ENCODE measurements around the gene BOK. TPM values are rescaled to one million over a fixed set of nuclear protein-coding genes. Genes with fewer than 3 reads are reported as not detected.

BOK gene
- total and polyA plus RNA-seq, 2 of the 13 experiments (the other 11 are each of a cell fraction or from before 2014, with no cell fraction given): 35.5 to 39.2 TPM

DNA sequence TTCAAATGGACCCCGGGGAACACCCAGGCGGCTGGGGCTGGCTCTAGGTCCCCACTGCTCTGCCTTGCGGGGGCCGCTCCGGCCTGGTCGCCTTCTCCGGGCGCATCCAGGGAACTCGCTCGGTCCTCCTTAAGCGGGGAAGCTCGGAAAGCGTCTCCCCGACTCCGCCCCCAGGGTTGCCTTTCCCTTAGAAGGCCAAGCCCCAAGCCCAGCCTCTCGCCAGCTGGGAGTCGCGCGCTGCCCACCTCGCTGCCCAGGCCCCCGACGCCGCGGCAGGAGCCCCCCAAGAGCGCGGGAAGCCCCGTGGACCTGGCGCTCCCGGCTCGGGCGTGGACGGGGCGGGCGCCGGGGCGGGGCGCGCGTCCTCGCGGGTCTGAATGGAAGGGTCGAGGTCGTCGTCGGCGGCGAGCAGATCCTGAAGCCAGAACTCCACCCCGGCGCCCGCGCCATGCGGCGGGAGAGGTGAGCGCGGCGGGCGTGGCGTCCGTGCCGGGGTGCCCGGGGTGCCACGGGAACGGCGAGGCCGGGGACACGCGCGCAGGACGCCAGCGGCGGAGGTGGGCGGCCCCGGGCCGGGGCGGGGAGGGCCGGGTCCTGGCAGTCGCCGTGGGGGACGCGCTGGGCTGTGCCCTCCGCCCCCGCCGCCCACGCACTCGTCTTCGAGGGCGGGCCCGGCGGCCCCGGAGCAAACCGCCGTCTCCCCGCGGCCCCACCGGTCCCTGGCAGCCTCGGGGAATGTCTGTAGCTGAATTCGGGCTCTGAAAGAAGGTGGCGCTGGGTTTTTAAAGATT lies at the start of gene BOK (continued):
- TF ChIP-seq ZNF780A (CRISPR knock-in tag; IDR thresholded peaks at IDR 0.05) (no peak), ZNF768 (CRISPR knock-in tag; IDR thresholded peaks at IDR 0.05) (no peak), ZNF629 (CRISPR knock-in tag; conservative IDR thresholded peaks at IDR 0.05) (no peak), MYNN (CRISPR knock-in tag; IDR thresholded peaks at IDR 0.05; ENCODE audit: low read depth) (no peak), NFRKB (IDR thresholded peaks at IDR 0.05) (no peak), TGIF2 (CRISPR knock-in tag; IDR thresholded peaks at IDR 0.05) (no peak), SYNCRIP (IDR thresholded peaks at IDR 0.05; ENCODE audit: insufficient read depth, low read depth, low read length) (no peak), ZNF230 (CRISPR knock-in tag; IDR thresholded peaks at IDR 0.05) (no peak), ZNF547 (CRISPR knock-in tag; IDR thresholded peaks at IDR 0.05) (no peak)
- TF ChIP-seq, protein P1, sequence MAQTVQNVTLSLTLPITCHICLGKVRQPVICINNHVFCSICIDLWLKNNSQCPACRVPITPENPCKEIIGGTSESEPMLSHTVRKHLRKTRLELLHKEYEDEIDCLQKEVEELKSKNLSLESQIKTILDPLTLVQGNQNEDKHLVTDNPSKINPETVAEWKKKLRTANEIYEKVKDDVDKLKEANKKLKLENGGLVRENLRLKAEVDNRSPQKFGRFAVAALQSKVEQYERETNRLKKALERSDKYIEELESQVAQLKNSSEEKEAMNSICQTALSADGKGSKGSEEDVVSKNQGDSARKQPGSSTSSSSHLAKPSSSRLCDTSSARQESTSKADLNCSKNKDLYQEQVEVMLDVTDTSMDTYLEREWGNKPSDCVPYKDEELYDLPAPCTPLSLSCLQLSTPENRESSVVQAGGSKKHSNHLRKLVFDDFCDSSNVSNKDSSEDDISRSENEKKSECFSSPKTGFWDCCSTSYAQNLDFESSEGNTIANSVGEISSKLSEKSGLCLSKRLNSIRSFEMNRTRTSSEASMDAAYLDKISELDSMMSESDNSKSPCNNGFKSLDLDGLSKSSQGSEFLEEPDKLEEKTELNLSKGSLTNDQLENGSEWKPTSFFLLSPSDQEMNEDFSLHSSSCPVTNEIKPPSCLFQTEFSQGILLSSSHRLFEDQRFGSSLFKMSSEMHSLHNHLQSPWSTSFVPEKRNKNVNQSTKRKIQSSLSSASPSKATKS (CRISPR knock-in tag; IDR thresholded peaks at IDR 0.05): no peak; the same call in 1 of the 2 replicates
- TF ChIP-seq, protein P2, sequence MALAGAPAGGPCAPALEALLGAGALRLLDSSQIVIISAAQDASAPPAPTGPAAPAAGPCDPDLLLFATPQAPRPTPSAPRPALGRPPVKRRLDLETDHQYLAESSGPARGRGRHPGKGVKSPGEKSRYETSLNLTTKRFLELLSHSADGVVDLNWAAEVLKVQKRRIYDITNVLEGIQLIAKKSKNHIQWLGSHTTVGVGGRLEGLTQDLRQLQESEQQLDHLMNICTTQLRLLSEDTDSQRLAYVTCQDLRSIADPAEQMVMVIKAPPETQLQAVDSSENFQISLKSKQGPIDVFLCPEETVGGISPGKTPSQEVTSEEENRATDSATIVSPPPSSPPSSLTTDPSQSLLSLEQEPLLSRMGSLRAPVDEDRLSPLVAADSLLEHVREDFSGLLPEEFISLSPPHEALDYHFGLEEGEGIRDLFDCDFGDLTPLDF (CRISPR knock-in tag; IDR thresholded peaks at IDR 0.05): peak; percentile 53; the same call in 1 of the 2 replicates
- TF ChIP-seq, protein P3, sequence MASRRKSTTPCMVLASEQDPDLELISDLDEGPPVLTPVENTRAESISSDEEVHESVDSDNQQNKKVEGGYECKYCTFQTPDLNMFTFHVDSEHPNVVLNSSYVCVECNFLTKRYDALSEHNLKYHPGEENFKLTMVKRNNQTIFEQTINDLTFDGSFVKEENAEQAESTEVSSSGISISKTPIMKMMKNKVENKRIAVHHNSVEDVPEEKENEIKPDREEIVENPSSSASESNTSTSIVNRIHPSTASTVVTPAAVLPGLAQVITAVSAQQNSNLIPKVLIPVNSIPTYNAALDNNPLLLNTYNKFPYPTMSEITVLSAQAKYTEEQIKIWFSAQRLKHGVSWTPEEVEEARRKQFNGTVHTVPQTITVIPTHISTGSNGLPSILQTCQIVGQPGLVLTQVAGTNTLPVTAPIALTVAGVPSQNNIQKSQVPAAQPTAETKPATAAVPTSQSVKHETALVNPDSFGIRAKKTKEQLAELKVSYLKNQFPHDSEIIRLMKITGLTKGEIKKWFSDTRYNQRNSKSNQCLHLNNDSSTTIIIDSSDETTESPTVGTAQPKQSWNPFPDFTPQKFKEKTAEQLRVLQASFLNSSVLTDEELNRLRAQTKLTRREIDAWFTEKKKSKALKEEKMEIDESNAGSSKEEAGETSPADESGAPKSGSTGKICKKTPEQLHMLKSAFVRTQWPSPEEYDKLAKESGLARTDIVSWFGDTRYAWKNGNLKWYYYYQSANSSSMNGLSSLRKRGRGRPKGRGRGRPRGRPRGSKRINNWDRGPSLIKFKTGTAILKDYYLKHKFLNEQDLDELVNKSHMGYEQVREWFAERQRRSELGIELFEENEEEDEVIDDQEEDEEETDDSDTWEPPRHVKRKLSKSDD (CRISPR knock-in tag; IDR thresholded peaks at IDR 0.05; ENCODE audit: low read depth): peak; percentile 53; the same call in 1 of the 2 replicates
- TF ChIP-seq, protein P4, sequence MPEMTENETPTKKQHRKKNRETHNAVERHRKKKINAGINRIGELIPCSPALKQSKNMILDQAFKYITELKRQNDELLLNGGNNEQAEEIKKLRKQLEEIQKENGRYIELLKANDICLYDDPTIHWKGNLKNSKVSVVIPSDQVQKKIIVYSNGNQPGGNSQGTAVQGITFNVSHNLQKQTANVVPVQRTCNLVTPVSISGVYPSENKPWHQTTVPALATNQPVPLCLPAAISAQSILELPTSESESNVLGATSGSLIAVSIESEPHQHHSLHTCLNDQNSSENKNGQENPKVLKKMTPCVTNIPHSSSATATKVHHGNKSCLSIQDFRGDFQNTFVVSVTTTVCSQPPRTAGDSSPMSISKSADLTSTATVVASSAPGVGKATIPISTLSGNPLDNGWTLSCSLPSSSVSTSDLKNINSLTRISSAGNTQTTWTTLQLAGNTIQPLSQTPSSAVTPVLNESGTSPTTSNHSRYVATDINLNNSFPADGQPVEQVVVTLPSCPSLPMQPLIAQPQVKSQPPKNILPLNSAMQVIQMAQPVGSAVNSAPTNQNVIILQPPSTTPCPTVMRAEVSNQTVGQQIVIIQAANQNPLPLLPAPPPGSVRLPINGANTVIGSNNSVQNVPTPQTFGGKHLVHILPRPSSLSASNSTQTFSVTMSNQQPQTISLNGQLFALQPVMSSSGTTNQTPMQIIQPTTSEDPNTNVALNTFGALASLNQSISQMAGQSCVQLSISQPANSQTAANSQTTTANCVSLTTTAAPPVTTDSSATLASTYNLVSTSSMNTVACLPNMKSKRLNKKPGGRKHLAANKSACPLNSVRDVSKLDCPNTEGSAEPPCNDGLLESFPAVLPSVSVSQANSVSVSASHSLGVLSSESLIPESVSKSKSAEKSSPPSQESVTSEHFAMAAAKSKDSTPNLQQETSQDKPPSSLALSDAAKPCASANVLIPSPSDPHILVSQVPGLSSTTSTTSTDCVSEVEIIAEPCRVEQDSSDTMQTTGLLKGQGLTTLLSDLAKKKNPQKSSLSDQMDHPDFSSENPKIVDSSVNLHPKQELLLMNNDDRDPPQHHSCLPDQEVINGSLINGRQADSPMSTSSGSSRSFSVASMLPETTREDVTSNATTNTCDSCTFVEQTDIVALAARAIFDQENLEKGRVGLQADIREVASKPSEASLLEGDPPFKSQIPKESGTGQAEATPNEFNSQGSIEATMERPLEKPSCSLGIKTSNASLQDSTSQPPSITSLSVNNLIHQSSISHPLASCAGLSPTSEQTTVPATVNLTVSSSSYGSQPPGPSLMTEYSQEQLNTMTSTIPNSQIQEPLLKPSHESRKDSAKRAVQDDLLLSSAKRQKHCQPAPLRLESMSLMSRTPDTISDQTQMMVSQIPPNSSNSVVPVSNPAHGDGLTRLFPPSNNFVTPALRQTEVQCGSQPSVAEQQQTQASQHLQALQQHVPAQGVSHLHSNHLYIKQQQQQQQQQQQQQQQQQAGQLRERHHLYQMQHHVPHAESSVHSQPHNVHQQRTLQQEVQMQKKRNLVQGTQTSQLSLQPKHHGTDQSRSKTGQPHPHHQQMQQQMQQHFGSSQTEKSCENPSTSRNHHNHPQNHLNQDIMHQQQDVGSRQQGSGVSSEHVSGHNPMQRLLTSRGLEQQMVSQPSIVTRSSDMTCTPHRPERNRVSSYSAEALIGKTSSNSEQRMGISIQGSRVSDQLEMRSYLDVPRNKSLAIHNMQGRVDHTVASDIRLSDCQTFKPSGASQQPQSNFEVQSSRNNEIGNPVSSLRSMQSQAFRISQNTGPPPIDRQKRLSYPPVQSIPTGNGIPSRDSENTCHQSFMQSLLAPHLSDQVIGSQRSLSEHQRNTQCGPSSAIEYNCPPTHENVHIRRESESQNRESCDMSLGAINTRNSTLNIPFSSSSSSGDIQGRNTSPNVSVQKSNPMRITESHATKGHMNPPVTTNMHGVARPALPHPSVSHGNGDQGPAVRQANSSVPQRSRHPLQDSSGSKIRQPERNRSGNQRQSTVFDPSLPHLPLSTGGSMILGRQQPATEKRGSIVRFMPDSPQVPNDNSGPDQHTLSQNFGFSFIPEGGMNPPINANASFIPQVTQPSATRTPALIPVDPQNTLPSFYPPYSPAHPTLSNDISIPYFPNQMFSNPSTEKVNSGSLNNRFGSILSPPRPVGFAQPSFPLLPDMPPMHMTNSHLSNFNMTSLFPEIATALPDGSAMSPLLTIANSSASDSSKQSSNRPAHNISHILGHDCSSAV (CRISPR knock-in tag; IDR thresholded peaks at IDR 0.05; ENCODE audit: borderline replicate concordance): no peak
